ENCODE measurements around the gene PRKCH. TPM values are rescaled to one million over a fixed set of nuclear protein-coding genes. Genes with fewer than 3 reads are reported as not detected.

PRKCH gene
- total and polyA plus RNA-seq, 2 of the 13 experiments (the other 11 are each of a cell fraction or from before 2014, with no cell fraction given) = 0.48 to 1.3 TPM

DNA sequence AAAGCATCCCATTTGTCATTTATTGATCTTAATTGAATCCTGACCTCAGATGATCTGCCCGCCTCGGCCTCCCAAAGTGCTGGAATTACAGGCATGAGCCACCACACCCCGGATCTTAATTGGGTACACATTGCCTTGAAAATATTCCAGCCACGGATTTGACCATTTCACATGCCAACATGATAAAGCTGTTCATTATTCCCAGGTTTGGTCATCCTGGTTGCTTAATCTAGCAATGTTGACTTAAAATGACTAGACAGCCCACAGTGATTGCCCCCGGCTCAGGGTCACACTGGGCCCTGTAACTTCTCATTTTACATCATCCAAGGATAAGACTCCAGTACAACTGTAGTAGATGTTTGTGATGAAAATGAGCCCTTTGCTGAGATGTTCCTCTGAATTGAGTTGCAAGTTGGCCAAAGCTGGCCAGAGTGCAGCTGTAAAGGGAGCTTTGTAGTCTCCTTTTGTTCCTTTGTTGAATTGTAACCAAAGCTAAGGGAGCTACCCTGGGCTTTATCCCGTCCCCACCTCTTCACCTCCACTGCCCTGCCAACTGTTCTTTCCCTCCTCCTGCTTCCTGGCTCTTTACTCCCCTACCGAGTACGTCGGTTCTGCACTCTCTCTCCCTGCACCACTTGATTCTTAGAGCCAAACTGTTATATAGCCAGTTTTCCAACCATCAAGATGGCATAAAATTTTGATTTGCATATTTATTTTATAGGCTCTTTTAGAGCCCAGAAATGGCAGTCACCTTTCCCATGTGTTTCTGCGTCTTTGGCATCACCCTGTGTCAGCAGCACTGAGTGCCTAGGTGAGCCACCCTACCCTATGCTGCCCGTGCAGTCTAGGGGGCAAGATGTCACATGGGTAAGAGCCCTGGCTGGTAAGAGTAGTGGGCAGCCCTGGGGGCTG lies 232.6 kb downstream of the PRKCH start (continued):
- TF ChIP-seq, protein P1, sequence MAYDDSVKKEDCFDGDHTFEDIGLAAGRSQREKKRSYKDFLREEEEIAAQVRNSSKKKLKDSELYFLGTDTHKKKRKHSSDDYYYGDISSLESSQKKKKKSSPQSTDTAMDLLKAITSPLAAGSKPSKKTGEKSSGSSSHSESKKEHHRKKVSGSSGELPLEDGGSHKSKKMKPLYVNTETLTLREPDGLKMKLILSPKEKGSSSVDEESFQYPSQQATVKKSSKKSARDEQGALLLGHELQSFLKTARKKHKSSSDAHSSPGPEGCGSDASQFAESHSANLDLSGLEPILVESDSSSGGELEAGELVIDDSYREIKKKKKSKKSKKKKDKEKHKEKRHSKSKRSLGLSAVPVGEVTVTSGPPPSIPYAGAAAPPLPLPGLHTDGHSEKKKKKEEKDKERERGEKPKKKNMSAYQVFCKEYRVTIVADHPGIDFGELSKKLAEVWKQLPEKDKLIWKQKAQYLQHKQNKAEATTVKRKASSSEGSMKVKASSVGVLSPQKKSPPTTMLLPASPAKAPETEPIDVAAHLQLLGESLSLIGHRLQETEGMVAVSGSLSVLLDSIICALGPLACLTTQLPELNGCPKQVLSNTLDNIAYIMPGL (CRISPR knock-in tag; IDR thresholded peaks at IDR 0.05; ENCODE audit: borderline replicate concordance in 1 of 2, low read depth in 1 of 2) = no peak
- TF ChIP-seq MIXL1 (CRISPR knock-in tag; IDR thresholded peaks at IDR 0.05) = peak; percentile 97
- TF ChIP-seq, protein P2, sequence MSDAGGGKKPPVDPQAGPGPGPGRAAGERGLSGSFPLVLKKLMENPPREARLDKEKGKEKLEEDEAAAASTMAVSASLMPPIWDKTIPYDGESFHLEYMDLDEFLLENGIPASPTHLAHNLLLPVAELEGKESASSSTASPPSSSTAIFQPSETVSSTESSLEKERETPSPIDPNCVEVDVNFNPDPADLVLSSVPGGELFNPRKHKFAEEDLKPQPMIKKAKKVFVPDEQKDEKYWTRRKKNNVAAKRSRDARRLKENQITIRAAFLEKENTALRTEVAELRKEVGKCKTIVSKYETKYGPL (CRISPR knock-in tag; IDR thresholded peaks at IDR 0.05) = peak; percentile 25; the same call in 1 of the 2 replicates
- no peak for TF ChIP-seq CHCHD3 (CRISPR knock-in tag; IDR thresholded peaks at IDR 0.05)
- TF ChIP-seq HOXA3 (CRISPR knock-in tag; IDR thresholded peaks at IDR 0.05) = peak; percentile 85
- no peak for TF ChIP-seq SUZ12 (IDR thresholded peaks at IDR 0.05; ENCODE audit: low read depth, low read length)
- TF ChIP-seq, protein P3, sequence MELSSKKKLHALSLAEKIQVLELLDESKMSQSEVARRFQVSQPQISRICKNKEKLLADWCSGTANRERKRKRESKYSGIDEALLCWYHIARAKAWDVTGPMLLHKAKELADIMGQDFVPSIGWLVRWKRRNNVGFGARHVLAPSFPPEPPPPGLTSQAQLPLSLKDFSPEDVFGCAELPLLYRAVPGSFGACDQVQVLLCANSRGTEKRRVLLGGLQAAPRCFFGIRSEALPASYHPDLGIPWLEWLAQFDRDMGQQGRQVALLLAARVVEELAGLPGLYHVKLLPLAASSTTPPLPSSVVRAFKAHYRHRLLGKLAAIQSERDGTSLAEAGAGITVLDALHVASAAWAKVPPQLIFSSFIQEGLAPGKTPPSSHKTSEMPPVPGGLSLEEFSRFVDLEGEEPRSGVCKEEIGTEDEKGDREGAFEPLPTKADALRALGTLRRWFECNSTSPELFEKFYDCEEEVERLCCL (CRISPR knock-in tag; IDR thresholded peaks at IDR 0.05; ENCODE audit: borderline replicate concordance) = no peak
- no peak for TF ChIP-seq RFX1 (IDR thresholded peaks at IDR 0.05)
- TF ChIP-seq ZBTB49 (CRISPR knock-in tag; IDR thresholded peaks at IDR 0.05; ENCODE audit: borderline replicate concordance) = no peak
- no peak for TF ChIP-seq PHF8 (CRISPR knock-in tag; IDR thresholded peaks at IDR 0.05)
- TF ChIP-seq ZFP36 (IDR thresholded peaks at IDR 0.05; ENCODE audit: borderline replicate concordance, low read depth, low read length, partially characterized antibody) = no peak
- TF ChIP-seq ZEB1 (IDR thresholded peaks at IDR 0.05; ENCODE audit: insufficient replicate concordance, low read depth) = peak; percentile 63
- no peak for TF ChIP-seq KLF13 (CRISPR knock-in tag; IDR thresholded peaks at IDR 0.05)
- no peak for TF ChIP-seq ZNF367 (CRISPR knock-in tag; IDR thresholded peaks at IDR 0.05; ENCODE audit: borderline replicate concordance)
- TF ChIP-seq REPIN1 (CRISPR knock-in tag; IDR thresholded peaks at IDR 0.05; ENCODE audit: borderline replicate concordance, low read depth) = peak; percentile 84
- peak; percentile 33; the same call in 1 of the 2 replicates for TF ChIP-seq TFDP2 (CRISPR knock-in tag; IDR thresholded peaks at IDR 0.05)
- no peak for TF ChIP-seq ZNF660 (CRISPR knock-in tag; IDR thresholded peaks at IDR 0.05; ENCODE audit: borderline replicate concordance, low read depth)
- TF ChIP-seq SPEN (CRISPR knock-in tag; IDR thresholded peaks at IDR 0.05; ENCODE audit: low read depth) = no peak; the same call in 1 of the 2 replicates
- no peak; the same call in none of the 2 replicates for TF ChIP-seq ERF (CRISPR knock-in tag; IDR thresholded peaks at IDR 0.05)
- TF ChIP-seq RXRB (CRISPR knock-in tag; IDR thresholded peaks at IDR 0.05; ENCODE audit: borderline replicate concordance) = peak; percentile 99
